HEK293T (cell line): ENCODE measurements around the gene TMPRSS5.

Experiments
- BHLHE40 ChIP-seq: fragments of 450-650 bp; IDR thresholded peaks from 2 replicates; pipeline ENCODE4 v1.6.1; 2016; ENCODE audit warnings: mild to moderate bottlenecking, moderate library complexity, borderline replicate concordance
- FOXA1 ChIP-seq: fragments of 450-650 bp; IDR thresholded peaks from 2 replicates; pipeline ENCODE4 v1.6.1; 2016; ENCODE audit warnings: mild to moderate bottlenecking
- FOXK2 ChIP-seq: fragments of 450-650 bp; IDR thresholded peaks from 2 replicates; pipeline ENCODE4 v1.6.1; 2016; ENCODE audit warnings: mild to moderate bottlenecking
- FOXM1 ChIP-seq: fragments of 450-650 bp; IDR thresholded peaks from 2 replicates; pipeline ENCODE4 v1.6.1; 2017; ENCODE audit warnings: mild to moderate bottlenecking, borderline replicate concordance
- HDGF ChIP-seq: fragments of 450-650 bp; IDR thresholded peaks from 2 replicates; pipeline ENCODE4 v1.6.1; 2017; ENCODE audit warnings: antibody characterized with exemption, borderline replicate concordance
- L3MBTL2 ChIP-seq: fragments of 450-650 bp; conservative IDR thresholded peaks from 2 replicates; pipeline ENCODE4 v1.6.1; 2016; ENCODE audit warnings: mild to moderate bottlenecking
- LEF1 ChIP-seq: fragments of 450-650 bp; IDR thresholded peaks from 2 replicates; pipeline ENCODE4 v1.6.1; 2017; ENCODE audit warnings: mild to moderate bottlenecking, borderline replicate concordance
- SP1 ChIP-seq: fragments of 450-650 bp; IDR thresholded peaks from 2 replicates; pipeline ENCODE4 v1.6.1; 2017
- TARDBP ChIP-seq: fragments of 450-650 bp; IDR thresholded peaks from 2 replicates; pipeline ENCODE4 v1.6.1; 2016

GRCh38 chr11:113683481-113684046, 22.5 kb downstream of the TMPRSS5 start:
- no peak for TF ChIP-seq TARDBP
- no peak for TF ChIP-seq SP1
- TF ChIP-seq LEF1: no peak
- TF ChIP-seq FOXM1: no peak
- TF ChIP-seq HDGF: no peak
- TF ChIP-seq FOXA1: no peak
- no peak for TF ChIP-seq L3MBTL2
- no peak for TF ChIP-seq FOXK2
- no peak for TF ChIP-seq BHLHE40
